GM19397 (cell line): Measurements from ENCODE around the gene ZNF398.
"Not testable (repeated sequence)": the region's sequence is repeated elsewhere in the genome, so short reads cannot be mapped to it uniquely, and the experiment has no call there.

Experiments used
- ATAC-seq: cut with Tn5 transposase; IDR thresholded peaks from one replicate; pipeline ENCODE4 v1.9.1; 2021; ENCODE audit warnings: mild to moderate bottlenecking, moderate library complexity; ENCODE audit not compliant: unreplicated experiment

ZNF398 gene

GRCh38 chr7:149223761-149224160 lies 76.5 kb downstream of the ZNF398 start:
- no peak for ATAC-seq

- ATAC-seq, result no peak
Observed at GRCh38 chr7:149224352-149224751, 77.1 kb downstream of the ZNF398 start.

DNA sequence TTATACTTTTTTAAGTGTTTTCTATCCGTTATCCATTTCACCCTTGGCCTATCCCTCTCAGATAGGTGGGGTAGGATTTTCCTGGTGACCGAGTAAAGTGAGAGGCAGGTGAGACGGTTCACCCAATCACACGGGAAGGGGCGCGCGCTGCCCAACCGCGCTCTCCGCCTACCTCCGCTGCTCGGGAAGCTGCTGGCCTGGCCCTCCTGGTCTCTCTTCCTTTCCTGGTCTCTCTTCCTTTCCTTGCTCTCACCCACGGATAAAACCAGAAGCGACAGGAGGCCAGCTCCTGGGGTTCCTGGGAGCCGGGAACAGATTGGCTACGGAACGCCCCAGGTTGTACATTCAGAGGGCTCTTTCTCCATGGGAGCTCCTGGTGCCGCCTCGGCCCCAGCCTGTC lies 77.9 kb downstream of the ZNF398 start:
- no peak for ATAC-seq

DNA sequence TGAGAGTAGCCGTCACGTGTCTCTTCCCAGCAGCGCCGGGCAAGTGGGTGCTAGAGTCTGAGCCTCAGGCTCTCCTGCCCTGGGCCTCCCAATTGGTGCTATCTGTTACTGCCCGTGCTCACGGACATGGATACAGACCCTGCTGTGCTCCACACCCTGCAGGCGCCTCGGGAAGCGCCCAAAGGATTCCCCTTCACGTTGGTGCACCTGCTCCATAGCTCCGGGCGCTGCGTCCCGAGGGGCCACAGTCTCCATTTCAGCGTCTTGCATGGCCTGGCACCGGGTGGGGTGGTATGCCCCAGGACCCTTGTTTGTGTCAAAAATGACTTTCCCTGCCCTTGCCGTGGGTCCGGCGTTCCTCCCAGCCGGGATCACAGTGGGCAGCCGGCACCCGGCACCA lies 78.4 kb downstream of the ZNF398 start:
- ATAC-seq, result no peak

DNA sequence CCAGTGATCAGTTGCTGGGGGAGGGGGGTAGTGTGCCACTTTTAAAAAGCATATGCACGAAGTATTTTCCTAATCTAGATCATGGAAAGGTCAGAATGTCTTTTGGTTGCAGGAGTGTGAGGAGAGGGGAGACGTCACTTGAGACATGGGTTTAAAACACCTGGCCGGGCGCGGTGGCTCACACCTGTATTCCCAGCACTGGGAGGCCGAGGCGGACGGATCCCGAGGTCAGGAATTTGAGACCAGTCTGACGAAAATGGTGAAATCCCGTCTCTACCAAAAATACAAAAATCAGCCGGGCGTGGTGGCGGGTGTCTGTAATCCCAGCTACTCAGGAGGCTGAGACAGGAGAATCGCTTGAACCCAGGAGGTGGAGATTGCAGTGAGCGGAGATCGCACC lies 79.1 kb downstream of the ZNF398 start:
- not testable (repeated sequence) for ATAC-seq

GRCh38 chr7:149226840-149227494 lies 79.7 kb downstream of the ZNF398 start:
- no peak for ATAC-seq

- ATAC-seq, result no peak
Observed at GRCh38 chr7:149228831-149229471, 81.7 kb downstream of the ZNF398 start.

DNA sequence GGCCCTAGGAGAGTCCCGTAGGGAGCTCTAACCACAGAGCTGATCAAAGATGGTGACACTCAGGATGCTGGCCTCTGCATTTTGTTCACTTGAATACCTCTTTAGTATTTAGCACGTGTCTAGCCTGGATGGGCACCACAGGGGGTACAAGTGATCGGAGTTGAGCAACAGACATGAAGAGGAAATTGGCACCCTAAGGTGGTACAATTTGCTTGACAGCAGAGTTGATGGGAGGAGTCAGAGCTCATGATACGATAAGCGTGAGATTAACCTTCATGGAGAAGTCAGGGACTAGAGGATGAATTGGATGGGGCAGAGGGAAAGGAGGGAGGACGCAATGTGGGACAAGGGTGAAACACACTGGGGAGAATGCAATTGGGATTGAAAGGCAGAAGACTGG lies 82.3 kb downstream of the ZNF398 start:
- ATAC-seq, result no peak

DNA sequence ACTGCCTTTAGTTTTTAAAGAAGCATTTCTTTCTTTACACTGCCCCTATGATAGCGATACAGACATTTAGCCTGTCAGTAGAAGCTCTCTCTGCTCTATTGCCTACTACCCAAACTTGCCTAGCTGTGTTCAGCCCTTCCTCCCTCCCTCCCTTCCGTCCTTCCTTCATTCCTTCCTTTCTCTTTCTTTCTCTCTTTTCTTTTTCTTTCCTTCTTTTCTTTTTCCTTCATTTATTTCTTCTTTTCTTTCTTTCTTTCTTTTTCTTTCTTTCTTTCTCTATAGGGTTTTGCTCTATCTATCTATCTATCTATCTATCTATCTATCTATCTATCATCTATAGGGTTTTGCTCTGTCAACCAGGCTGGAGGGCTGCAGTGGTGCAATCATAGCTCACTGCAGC lies 85.1 kb downstream of the ZNF398 start:
- no peak for ATAC-seq
